ENCODE data around the gene UTY. TPM values are rescaled to one million over a fixed set of nuclear protein-coding genes. Genes with fewer than 3 reads are reported as not detected.

Gene UTY
- total RNA-seq, 1 experiment from 2014 or later = 5.9 TPM

- H3K4me3 ChIP-seq (replicated peaks in 1 of 2; ENCODE audit: low read depth in 1 of 2, low read length in 2 of 2) = no peak overlapping the region
- no peaks in the 10 kb centered on the region for H3K79me2 ChIP-seq (ENCODE audit: insufficient read depth, low read length)
- no peaks in the 10 kb centered on the region for H3K36me3 ChIP-seq (ENCODE audit: control insufficient read depth in 1 of 2, insufficient read depth in 2 of 2, low read length in 2 of 2)
- no peaks in the 10 kb centered on the region for H3K9me3 ChIP-seq (ENCODE audit: control insufficient read depth in 1 of 2, insufficient read depth in 1 of 2, low read depth in 1 of 2, low read length in 2 of 2)
- no peaks in the 10 kb centered on the region for H3K9me2 ChIP-seq (ENCODE audit: insufficient read depth)
- TF ChIP-seq POLR2AphosphoS5 (IDR thresholded peaks at IDR 0.05; ENCODE audit: low read depth, low read length) (no peak), TCF7L2 (IDR thresholded peaks at IDR 0.05; ENCODE audit: borderline replicate concordance, extremely low read depth, insufficient read depth, insufficient read length) (no peak), CBX3 (IDR thresholded peaks at IDR 0.05; ENCODE audit: low read depth) (no peak), JUND (IDR thresholded peaks at IDR 0.05) (no peak), SRF (IDR thresholded peaks at IDR 0.05; ENCODE audit: low read depth) (no peak), POLR2A (IDR thresholded peaks at IDR 0.05; ENCODE audit: borderline replicate concordance, extremely low read depth, insufficient read depth, insufficient read length) (no peak), ZNF274 (IDR thresholded peaks at IDR 0.05; ENCODE audit: low read depth, low read length) (no peak), YY1 (IDR thresholded peaks at IDR 0.05; ENCODE audit: extremely low read depth, insufficient replicate concordance, low read depth, low read length) (no peak), ATF3 (IDR thresholded peaks at IDR 0.05) (no peak), EZH2 (IDR thresholded peaks at IDR 0.05) (no peak)
- ChIA-PET RAD21 (ENCODE audit: low non-redundant PET in 1 of 2, low total read pairs in 2 of 2, uncharacterized antibody in 2 of 2, unreplicated experiment in 2 of 2) (no interaction called here), CTCF (no interaction called here), POLR2A (no interaction called here)
- no peak for ATAC-seq
- no peaks in the 10 kb centered on the region for H3K4me1 ChIP-seq (ENCODE audit: control insufficient read depth in 1 of 2, insufficient read depth in 2 of 2, low read length in 2 of 2)
- H4K20me1 ChIP-seq (ENCODE audit: insufficient read depth) = no peaks in the 10 kb centered on the region
- H2AFZ ChIP-seq (ENCODE audit: low read depth, low read length, poor library complexity, severe bottlenecking) = no peak overlapping the region
- no peak overlapping the region for H3K27ac ChIP-seq (ENCODE audit: low read depth, low read length)
- intact Hi-C loops (cut with micrococcal nuclease) = no loop called here
- H3K27me3 ChIP-seq (ENCODE audit: insufficient read depth, low read length) = no peaks in the 10 kb centered on the region
- no peak overlapping the region for H3K9ac ChIP-seq (ENCODE audit: low read length)
- no TSS peak for BruUV-seq (replicated peaks)
- H3K4me2 ChIP-seq (ENCODE audit: low read length) = no peak overlapping the region
- DNase-seq (ENCODE audit: low read depth, low spot score) = no peak
These were observed 47.4 kb downstream of the UTY start for GRCh38 chrY:13432293-13433025.

- ChIA-PET CTCF (no interaction called here), POLR2A (no interaction called here), RAD21 (ENCODE audit: low non-redundant PET in 1 of 2, low total read pairs in 2 of 2, uncharacterized antibody in 2 of 2, unreplicated experiment in 2 of 2) (no interaction called here)
- DNase-seq (ENCODE audit: low read depth, low spot score) (no peak), ATAC-seq (no peak)
- Histone ChIP-seq H3K4me3 (replicated peaks in 1 of 2; ENCODE audit: low read depth in 1 of 2, low read length in 2 of 2) (no peak overlapping the region), H3K4me1 (ENCODE audit: control insufficient read depth in 1 of 2, insufficient read depth in 2 of 2, low read length in 2 of 2) (no peaks in the 10 kb centered on the region), H2AFZ (ENCODE audit: low read depth, low read length, poor library complexity, severe bottlenecking) (no peak overlapping the region), H3K9me2 (ENCODE audit: insufficient read depth) (no peaks in the 10 kb centered on the region), H3K79me2 (ENCODE audit: insufficient read depth, low read length) (no peaks in the 10 kb centered on the region), H3K36me3 (ENCODE audit: control insufficient read depth in 1 of 2, insufficient read depth in 2 of 2, low read length in 2 of 2) (no peaks in the 10 kb centered on the region), H3K9ac (ENCODE audit: low read length) (no peak overlapping the region), H3K4me2 (ENCODE audit: low read length) (no peak overlapping the region), H4K20me1 (ENCODE audit: insufficient read depth) (no peaks in the 10 kb centered on the region), H3K9me3 (ENCODE audit: control insufficient read depth in 1 of 2, insufficient read depth in 1 of 2, low read depth in 1 of 2, low read length in 2 of 2) (no peaks in the 10 kb centered on the region), H3K27me3 (ENCODE audit: insufficient read depth, low read length) (no peaks in the 10 kb centered on the region), H3K27ac (ENCODE audit: low read depth, low read length) (no peak overlapping the region)
- TF ChIP-seq EGR1 (IDR thresholded peaks at IDR 0.05; ENCODE audit: low read depth) = no peak
- TF ChIP-seq ATF3 (IDR thresholded peaks at IDR 0.05) = no peak
- TF ChIP-seq MAX (IDR thresholded peaks at IDR 0.05) = no peak
- no peak for TF ChIP-seq REST (IDR thresholded peaks at IDR 0.05; ENCODE audit: low read depth)
- no TSS peak for BruUV-seq (replicated peaks)
- intact Hi-C loops (cut with micrococcal nuclease) = no loop called here
These were observed 50.3 kb downstream of the UTY start for GRCh38 chrY:13429551-13429950.
